DOHH2 (cell line): ENCODE measurements around the gene ZNF790.

Source experiments
- EZH2phosphoT487 ChIP-seq: fragments of 200-600 bp; sonication (generic); IDR thresholded peaks from 2 replicates; pipeline ENCODE4 v1.6.1; 2017; ENCODE audit warnings: borderline replicate concordance, mild to moderate bottlenecking, antibody characterized with exemption, low read length, moderate library complexity, mixed read lengths
- TF ChIP-seq, protein P1 (sequence below): fragments of 200-600 bp; sonication (generic); IDR thresholded peaks from one replicate; pipeline ENCODE4 v1.5.1; 2014; ENCODE audit warnings: antibody characterized with exemption, mild to moderate bottlenecking, low read depth, low read length; ENCODE audit not compliant: poor library complexity, severe bottlenecking

DNA sequence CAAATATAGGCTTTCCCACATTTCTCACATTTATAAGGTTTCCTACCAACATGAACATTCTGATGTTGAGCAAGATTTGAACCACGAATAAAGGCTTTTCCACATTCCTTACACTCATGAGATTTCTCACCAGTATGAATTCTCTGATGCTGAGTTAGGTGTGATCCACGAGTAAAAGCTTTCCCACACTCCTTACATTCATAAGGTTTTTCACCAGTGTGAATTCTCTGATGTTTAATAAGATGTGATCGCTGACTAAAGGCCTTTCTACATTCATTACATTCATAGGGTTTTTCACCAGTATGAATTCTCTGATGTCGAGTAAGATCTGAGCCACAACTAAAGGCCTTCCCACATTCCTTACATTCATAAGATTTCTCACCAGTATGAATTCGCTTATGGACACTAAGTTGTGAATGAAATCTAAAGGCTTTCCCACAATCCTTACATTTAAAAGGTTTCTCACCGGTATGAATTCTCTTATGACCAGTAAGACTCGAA, 19.0 kb downstream of the ZNF790 start:
- TF ChIP-seq, protein P1, sequence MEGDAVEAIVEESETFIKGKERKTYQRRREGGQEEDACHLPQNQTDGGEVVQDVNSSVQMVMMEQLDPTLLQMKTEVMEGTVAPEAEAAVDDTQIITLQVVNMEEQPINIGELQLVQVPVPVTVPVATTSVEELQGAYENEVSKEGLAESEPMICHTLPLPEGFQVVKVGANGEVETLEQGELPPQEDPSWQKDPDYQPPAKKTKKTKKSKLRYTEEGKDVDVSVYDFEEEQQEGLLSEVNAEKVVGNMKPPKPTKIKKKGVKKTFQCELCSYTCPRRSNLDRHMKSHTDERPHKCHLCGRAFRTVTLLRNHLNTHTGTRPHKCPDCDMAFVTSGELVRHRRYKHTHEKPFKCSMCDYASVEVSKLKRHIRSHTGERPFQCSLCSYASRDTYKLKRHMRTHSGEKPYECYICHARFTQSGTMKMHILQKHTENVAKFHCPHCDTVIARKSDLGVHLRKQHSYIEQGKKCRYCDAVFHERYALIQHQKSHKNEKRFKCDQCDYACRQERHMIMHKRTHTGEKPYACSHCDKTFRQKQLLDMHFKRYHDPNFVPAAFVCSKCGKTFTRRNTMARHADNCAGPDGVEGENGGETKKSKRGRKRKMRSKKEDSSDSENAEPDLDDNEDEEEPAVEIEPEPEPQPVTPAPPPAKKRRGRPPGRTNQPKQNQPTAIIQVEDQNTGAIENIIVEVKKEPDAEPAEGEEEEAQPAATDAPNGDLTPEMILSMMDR, result no peak
- no peak for TF ChIP-seq EZH2phosphoT487
